PC-9 (cell line): Measurements from ENCODE around the gene PPP2R3B. TPM values are rescaled to one million over a fixed set of nuclear protein-coding genes. Genes with fewer than 3 reads are reported as not detected.
"Not testable (repeated sequence)": the region's sequence is repeated elsewhere in the genome, so short reads cannot be mapped to it uniquely, and the experiment has no call there.

Source experiments
- BruUV-seq: library from RNA; stranded (reverse); fragments of 400-500 nt; replicated peaks from 2 replicates; lab custom pipeline; 2021; lab: Mats Ljungman, UMichigan
- CTCF ChIA-PET: fragments of 300-600 bp; sonication (Branson Sonifier 250); formaldehyde crosslinking; loops from one replicate; lab custom pipeline; 2022; ENCODE audit warnings: antibody characterized with exemption; lab: Charles Lee
- POLR2A ChIA-PET: fragments of 300-600 bp; sonication (Branson Sonifier 250); formaldehyde crosslinking; loops from one replicate; lab custom pipeline; 2022; ENCODE audit warnings: antibody characterized with exemption; ENCODE audit not compliant: unreplicated experiment; lab: Charles Lee
- DNase-seq, 2 experiments: peaks; one replicate each; pipeline versions ENCODE4 v3.0.0 to v3.0.0-alpha.2; 2015 to 2022; ENCODE audit warnings: mixed read lengths in 1 of 2
- H2AFZ ChIP-seq: fragments of 200-600 bp; sonication (generic); 2 replicates; pipeline ENCODE4 v1.8.1; 2017; ENCODE audit warnings: antibody characterized with exemption
- H3F3A ChIP-seq: fragments of 200-600 bp; sonication (generic); 2 replicates; pipeline ENCODE4 v1.8.1; 2017; ENCODE audit warnings: antibody characterized with exemption, mild to moderate bottlenecking, low read depth; ENCODE audit not compliant: insufficient read depth
- H3K27ac ChIP-seq: fragments of 200-600 bp; sonication (generic); 2 replicates; pipeline ENCODE4 v1.6.1; 2016; ENCODE audit warnings: mixed run types
- H3K27me3 ChIP-seq: fragments of 200-600 bp; sonication (generic); 2 replicates; pipeline ENCODE4 v1.6.1; 2016; ENCODE audit warnings: low read depth, mixed run types; ENCODE audit not compliant: insufficient read depth
- H3K36me3 ChIP-seq: fragments of 200-600 bp; sonication (generic); 2 replicates; pipeline ENCODE4 v1.6.1; 2016; ENCODE audit warnings: low read depth, mixed run types
- H3K4me1 ChIP-seq: fragments of 200-600 bp; sonication (generic); replicated peaks from 2 replicates; pipeline ENCODE4 v1.6.1; 2016; ENCODE audit warnings: mixed run types; ENCODE audit not compliant: insufficient read depth
- H3K4me2 ChIP-seq: fragments of 200-600 bp; sonication (generic); 2 replicates; pipeline ENCODE4 v1.6.1; 2017; ENCODE audit warnings: mixed run types
- H3K4me3 ChIP-seq: fragments of 200-600 bp; sonication (generic); 2 replicates; pipeline ENCODE4 v1.6.1; 2016; ENCODE audit warnings: mixed run types
- H3K79me2 ChIP-seq: fragments of 200-600 bp; sonication (generic); 2 replicates; pipeline ENCODE4 v1.6.1; 2017; ENCODE audit warnings: low read depth, mixed run types
- H3K9me2 ChIP-seq: fragments of 200-600 bp; sonication (generic); 2 replicates; pipeline ENCODE4 v1.8.1; 2017; ENCODE audit warnings: mild to moderate bottlenecking; ENCODE audit not compliant: insufficient read depth
- H3K9me3 ChIP-seq: fragments of 200-600 bp; sonication (generic); 2 replicates; pipeline ENCODE4 v1.8.1; 2016; ENCODE audit warnings: low read depth; ENCODE audit not compliant: insufficient read depth
- H4K20me1 ChIP-seq: fragments of 200-600 bp; sonication (generic); 2 replicates; pipeline ENCODE4 v1.8.1; 2017; ENCODE audit not compliant: insufficient read depth
- CTCF ChIP-seq: fragments of 200-600 bp; sonication (generic); conservative IDR thresholded peaks from 2 replicates; pipeline ENCODE4 v1.6.1; 2017; ENCODE audit warnings: mixed run types, antibody characterized with exemption, mild to moderate bottlenecking, moderate library complexity
- EZH2 ChIP-seq: fragments of 200-600 bp; sonication (generic); IDR thresholded peaks from 2 replicates; pipeline ENCODE4 v1.8.0; 2017; ENCODE audit warnings: antibody characterized with exemption, low read depth
- intact Hi-C: fragments of 100-400 bp; cut with micrococcal nuclease; formaldehyde crosslinking; loops from one replicate; pipeline ENCODE4 v1.10.0; 2022; ENCODE audit not compliant: unreplicated experiment
- total RNA-seq: library from RNA; stranded (reverse); gene quantifications from 2 replicates; pipeline ENCODE4 v1.2.3, GENCODE V29; 2021

Gene PPP2R3B
- total RNA-seq, 1 experiment from 2014 or later: 32.5 TPM

DNA sequence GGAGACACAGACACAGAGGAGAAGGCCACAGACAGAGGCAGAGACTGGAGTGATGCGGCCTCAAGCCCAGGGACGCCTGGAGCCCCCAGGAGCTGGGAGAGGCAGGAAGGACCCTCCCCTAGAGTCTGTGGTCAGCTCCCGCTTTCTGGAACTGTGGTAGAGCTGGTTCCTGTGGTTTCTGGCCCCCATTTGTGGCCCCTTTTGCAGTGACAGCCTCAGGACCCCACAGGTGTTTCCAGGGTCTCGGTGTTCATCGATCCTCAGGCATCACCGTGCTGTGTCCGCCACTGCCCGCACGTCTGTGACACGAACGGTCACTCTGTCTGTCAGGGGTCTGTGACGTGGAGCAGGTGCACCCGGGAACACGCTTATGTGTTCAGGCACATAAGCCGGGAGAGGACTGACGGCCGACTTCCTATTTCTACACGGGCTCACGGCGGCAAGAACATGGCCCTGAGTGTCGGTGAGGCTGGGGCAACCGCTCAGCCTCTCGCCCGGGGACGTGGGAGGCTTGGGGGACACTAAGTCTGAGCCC, 76.0 kb downstream of the PPP2R3B start:
- intact Hi-C loops: no loop called here
- Histone ChIP-seq H3K79me2 (no peaks in the 10 kb centered on the region), H2AFZ (no peak overlapping the region), H3K36me3 (no peaks in the 10 kb centered on the region), H3K4me1 (no peaks in the 10 kb centered on the region), H3K27me3 (no peaks in the 10 kb centered on the region), H3K9me2 (no peaks in the 10 kb centered on the region), H3K27ac (no peak overlapping the region), H3K9me3 (no peaks in the 10 kb centered on the region), H3K4me2 (no peak overlapping the region), H3F3A (no peaks in the 10 kb centered on the region), H3K4me3 (no peak overlapping the region), H4K20me1 (no peaks in the 10 kb centered on the region)
- BruUV-seq: no TSS peak
- TF ChIP-seq EZH2 (no peak), CTCF (no peak)
- POLR2A ChIA-PET: no interaction called here
- CTCF ChIA-PET: no interaction called here
- DNase-seq: no peak

- Histone ChIP-seq H3K36me3 (no peaks in the 10 kb centered on the region), H2AFZ (no peak overlapping the region), H3K27ac (no peak overlapping the region), H3F3A (no peaks in the 10 kb centered on the region), H3K9me2 (no peaks in the 10 kb centered on the region), H3K79me2 (no peaks in the 10 kb centered on the region), H3K9me3 (no peaks in the 10 kb centered on the region), H3K4me1 (no peaks in the 10 kb centered on the region), H3K4me3 (no peak overlapping the region), H3K27me3 (no peaks in the 10 kb centered on the region), H3K4me2 (no peak overlapping the region), H4K20me1 (no peaks in the 10 kb centered on the region)
- ChIA-PET CTCF (no interaction called here), POLR2A (no interaction called here)
- intact Hi-C loops: no loop called here
- BruUV-seq: no TSS peak
- no peak for TF ChIP-seq CTCF
- no peak for TF ChIP-seq EZH2
- DNase-seq: no peak
Measured at GRCh38 chrX:308821-309520, 77.7 kb downstream of the PPP2R3B start.

- no peak overlapping the region for H3K4me3 ChIP-seq
- CTCF ChIA-PET: no interaction called here
- H3K27me3 ChIP-seq: no peaks in the 10 kb centered on the region
- no peaks in the 10 kb centered on the region for H3K79me2 ChIP-seq
- no peaks in the 10 kb centered on the region for H4K20me1 ChIP-seq
- no peaks in the 10 kb centered on the region for H3K4me1 ChIP-seq
- no peak overlapping the region for H3K27ac ChIP-seq
- BruUV-seq: no TSS peak
- H2AFZ ChIP-seq: no peak overlapping the region
- intact Hi-C loops: no loop called here
- no peak overlapping the region for H3K4me2 ChIP-seq
- DNase-seq: no peak
- TF ChIP-seq CTCF (no peak), EZH2 (no peak)
- no peaks in the 10 kb centered on the region for H3K9me3 ChIP-seq
- H3K9me2 ChIP-seq: no peaks in the 10 kb centered on the region
- H3F3A ChIP-seq: no peaks in the 10 kb centered on the region
- H3K36me3 ChIP-seq: no peaks in the 10 kb centered on the region
- POLR2A ChIA-PET: no interaction called here
Measured at GRCh38 chrX:307261-308111, 79.2 kb downstream of the PPP2R3B start.

DNA sequence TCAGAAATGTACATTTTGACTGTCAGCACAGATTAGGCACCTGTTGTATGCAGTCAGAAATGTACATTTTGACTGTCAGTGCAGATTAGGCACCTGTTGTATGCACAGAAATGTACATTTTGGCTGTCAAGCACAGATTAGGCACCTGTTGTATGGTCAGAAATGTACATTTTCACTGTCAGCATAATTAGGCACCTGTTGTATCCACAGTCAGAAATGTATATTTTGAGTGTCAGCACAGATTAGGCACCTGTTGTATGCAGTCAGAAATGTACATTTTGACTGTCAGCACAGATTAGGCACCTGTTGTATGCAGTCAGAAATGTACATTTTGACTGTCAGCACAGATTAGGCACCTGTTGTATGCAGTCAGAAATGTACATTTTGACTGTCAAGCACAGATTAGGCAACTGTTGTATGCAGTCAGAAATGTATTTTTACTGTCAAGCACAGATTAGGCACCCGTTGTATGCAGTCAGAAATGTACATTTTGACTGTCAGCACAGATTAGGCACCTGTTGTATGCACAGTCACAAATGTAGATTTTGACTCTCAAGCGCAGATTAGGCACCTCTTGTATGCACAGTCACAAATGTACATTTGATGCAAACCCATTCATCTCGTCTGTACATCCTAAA, 80.0 kb downstream of the PPP2R3B start:
- CTCF ChIA-PET, H3K4me2 ChIP-seq, H3K4me3 ChIP-seq, BruUV-seq, H4K20me1 ChIP-seq, H3K27me3 ChIP-seq, POLR2A ChIA-PET, H3K4me1 ChIP-seq, H3K36me3 ChIP-seq, H3F3A ChIP-seq, H3K27ac ChIP-seq, H2AFZ ChIP-seq, H3K79me2 ChIP-seq, intact Hi-C loops, H3K9me2 ChIP-seq, H3K9me3 ChIP-seq, DNase-seq: not testable (repeated sequence)
